K562 (cell line): ENCODE measurements around the gene S100A6.

ENCODE experiments used
- YY1 ChIP-seq, 3 experiments: IDR thresholded peaks; 2 replicates each; pipeline ENCODE4 v1.6.1; 2011; ENCODE audit warnings: low read length in 2 of 3, mild to moderate bottlenecking in 2 of 3, moderate library complexity in 2 of 3, borderline replicate concordance in 1 of 3, control low read depth in 1 of 3, low read depth in 1 of 3; ENCODE audit not compliant: insufficient read depth in 3 of 3, insufficient replicate concordance in 2 of 3, control insufficient read depth in 1 of 3, insufficient read length in 1 of 3; ENCODE audit errors: extremely low read depth in 1 of 3
- TF ChIP-seq, protein P1 (sequence below): fragments of 250-450 bp; sonication (Bioruptor Pico); IDR thresholded peaks from 2 replicates; pipeline ENCODE4 v1.5.0; 2020; ENCODE audit warnings: mild to moderate bottlenecking, borderline replicate concordance

GRCh38 chr1:153493343-153493960 lies 42.3 kb downstream of the S100A6 start:
- no peak for TF ChIP-seq YY1 (IDR thresholded peaks at IDR 0.05; ENCODE audit: borderline replicate concordance in 1 of 3, control insufficient read depth in 1 of 3, extremely low read depth in 1 of 3, insufficient read depth in 3 of 3, insufficient read length in 1 of 3, insufficient replicate concordance in 2 of 3, low read depth in 1 of 3, low read length in 2 of 3)
- TF ChIP-seq, protein P1, sequence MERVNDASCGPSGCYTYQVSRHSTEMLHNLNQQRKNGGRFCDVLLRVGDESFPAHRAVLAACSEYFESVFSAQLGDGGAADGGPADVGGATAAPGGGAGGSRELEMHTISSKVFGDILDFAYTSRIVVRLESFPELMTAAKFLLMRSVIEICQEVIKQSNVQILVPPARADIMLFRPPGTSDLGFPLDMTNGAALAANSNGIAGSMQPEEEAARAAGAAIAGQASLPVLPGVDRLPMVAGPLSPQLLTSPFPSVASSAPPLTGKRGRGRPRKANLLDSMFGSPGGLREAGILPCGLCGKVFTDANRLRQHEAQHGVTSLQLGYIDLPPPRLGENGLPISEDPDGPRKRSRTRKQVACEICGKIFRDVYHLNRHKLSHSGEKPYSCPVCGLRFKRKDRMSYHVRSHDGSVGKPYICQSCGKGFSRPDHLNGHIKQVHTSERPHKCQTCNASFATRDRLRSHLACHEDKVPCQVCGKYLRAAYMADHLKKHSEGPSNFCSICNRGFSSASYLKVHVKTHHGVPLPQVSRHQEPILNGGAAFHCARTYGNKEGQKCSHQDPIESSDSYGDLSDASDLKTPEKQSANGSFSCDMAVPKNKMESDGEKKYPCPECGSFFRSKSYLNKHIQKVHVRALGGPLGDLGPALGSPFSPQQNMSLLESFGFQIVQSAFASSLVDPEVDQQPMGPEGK (CRISPR knock-in tag), result no peak
